22Rv1 (cell line): ENCODE results near the gene GRM1.

Experiments used
- H3K27ac ChIP-seq: fragments of 450-650 bp; 2 replicates; pipeline ENCODE4 v1.5.1; 2017
- ZFX ChIP-seq: fragments of 450-650 bp; IDR thresholded peaks from 2 replicates; pipeline ENCODE4 v1.6.1; 2017; ENCODE audit warnings: antibody characterized with exemption, borderline replicate concordance
- TF ChIP-seq, protein P1 (sequence below): fragments of 450-650 bp; IDR thresholded peaks from 2 replicates; pipeline ENCODE4 v1.5.1; 2017; ENCODE audit warnings: mild to moderate bottlenecking

The GRM1 gene

DNA sequence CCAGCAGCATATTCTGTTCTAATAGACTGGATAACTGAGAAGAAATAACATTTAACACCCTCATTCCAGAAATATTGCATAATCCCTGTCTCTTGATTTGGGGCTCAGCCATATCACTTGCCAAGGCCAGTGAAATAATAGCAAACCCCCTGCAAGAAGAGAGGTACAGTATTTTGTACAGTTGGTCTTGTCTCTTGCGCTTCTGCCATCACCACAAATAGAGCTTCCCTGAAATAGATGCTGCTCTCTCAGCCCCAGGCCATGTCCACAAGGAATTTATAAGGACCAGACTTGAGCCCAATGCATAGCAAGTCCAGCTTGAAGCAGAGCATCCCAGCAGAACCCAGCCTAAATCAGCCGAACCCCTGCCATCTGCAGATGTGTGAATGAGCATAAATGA, 254.0 kb downstream of the GRM1 start:
- TF ChIP-seq, protein P1, sequence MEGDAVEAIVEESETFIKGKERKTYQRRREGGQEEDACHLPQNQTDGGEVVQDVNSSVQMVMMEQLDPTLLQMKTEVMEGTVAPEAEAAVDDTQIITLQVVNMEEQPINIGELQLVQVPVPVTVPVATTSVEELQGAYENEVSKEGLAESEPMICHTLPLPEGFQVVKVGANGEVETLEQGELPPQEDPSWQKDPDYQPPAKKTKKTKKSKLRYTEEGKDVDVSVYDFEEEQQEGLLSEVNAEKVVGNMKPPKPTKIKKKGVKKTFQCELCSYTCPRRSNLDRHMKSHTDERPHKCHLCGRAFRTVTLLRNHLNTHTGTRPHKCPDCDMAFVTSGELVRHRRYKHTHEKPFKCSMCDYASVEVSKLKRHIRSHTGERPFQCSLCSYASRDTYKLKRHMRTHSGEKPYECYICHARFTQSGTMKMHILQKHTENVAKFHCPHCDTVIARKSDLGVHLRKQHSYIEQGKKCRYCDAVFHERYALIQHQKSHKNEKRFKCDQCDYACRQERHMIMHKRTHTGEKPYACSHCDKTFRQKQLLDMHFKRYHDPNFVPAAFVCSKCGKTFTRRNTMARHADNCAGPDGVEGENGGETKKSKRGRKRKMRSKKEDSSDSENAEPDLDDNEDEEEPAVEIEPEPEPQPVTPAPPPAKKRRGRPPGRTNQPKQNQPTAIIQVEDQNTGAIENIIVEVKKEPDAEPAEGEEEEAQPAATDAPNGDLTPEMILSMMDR: no peak
- TF ChIP-seq ZFX: no peak
- no peak overlapping the region for H3K27ac ChIP-seq

DNA sequence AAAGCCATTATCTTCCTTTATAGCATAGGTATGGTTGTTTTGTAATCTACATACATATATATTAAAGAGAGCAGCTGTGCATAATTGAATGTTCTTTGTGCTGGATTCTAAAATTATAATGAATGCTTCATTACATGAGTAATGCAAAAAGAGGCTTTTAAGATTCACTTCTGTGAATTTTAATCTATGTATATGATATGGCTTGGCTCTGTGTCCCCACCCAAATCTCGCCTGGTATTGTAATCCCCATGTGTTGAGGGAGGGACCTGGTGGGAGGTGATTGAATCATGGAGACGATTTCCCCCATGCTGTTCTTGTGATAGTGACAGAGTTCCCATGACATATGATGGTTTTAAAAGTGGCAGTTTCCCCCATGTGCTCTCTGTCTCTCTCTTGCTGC, 255.4 kb downstream of the GRM1 start:
- no peak overlapping the region for H3K27ac ChIP-seq
- TF ChIP-seq, protein P1: no peak
- no peak for TF ChIP-seq ZFX

DNA sequence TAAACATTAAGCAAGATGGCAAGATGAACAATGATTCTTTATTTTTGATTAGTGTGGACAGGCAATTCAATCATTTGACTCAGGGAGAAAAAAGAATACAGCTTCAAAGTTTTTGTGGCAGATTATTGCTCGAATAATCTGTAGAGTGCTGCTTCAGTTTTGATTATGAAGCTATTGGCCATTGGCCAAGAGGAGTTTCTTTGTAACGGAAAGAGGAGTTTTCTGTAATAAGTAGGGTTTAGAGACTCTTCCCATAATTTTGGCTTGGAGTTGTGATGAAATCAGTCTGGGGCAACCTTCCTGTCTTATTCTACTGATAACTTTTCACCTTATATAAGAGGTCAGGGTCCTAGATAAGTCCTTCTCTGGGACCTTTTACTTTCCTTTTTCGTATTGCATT, 258.1 kb downstream of the GRM1 start:
- TF ChIP-seq ZFX: no peak
- TF ChIP-seq, protein P1: no peak
- no peak overlapping the region for H3K27ac ChIP-seq

DNA sequence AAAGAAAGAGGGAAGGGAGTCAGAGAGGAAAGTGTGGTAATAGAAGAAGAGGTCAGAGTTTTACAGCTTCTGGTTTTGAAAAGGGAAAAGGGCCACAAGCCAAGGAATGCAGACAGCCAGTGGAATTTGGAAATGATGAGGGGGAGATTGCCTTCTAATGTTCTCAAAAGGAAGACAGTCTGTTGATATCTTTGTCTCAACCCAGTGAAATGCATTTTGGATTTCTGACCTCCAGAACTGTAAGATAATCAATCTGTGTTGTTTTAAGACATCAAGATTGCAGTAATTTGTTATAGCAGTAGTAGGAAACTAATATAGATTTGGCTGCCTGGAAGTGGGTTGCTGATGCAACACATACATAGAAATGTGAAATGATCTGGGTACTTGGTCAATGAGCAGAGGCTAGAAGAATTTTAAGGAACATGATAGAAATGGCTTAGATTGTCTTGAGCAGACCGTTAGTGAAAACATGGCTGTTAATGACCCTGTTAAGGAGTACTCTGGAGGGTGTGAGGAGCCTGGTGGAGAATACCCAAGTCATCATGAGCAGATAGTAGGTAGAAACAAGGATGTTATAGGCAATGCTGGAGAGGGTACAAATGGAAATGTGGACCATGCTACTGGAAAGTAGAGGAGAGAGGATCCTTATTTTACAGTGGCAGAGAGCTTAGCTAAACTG, 259.0 kb downstream of the GRM1 start:
- no peak for TF ChIP-seq ZFX
- TF ChIP-seq, protein P1: no peak
- no peak overlapping the region for H3K27ac ChIP-seq

DNA sequence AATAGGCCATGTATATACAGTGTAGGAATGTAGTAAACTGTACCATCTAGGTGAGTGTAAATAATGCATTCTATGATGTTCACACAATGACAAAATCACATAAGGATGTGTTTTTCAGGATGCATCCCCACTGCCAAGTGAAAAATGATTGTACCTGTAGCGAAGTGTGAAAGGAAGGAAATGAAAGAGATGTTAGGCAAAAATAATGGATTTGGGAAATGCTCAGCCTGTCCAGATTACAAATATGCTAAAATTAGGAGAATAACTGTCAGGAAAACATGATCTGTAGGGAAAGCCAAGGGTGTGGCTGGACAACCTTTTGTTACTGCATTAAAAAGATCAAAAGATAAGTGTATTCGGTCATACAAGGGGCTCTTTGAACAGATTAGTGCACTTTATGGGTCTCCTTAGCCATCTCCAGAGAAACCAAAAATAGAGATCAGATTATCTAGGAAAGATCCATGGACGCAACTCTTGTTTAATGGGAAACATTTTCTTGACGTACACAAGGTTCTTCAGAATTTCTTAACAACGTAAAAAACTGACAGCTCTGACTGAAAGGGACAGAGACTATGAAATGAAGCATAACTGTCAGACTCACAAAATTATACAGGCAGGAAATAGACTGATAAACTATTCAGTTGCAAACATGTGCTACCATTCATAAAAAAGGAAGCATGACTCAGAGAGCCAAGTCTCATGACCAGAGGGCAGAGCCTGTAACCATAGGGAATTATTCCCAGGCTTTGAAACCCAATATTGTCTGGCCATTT, 261.1 kb downstream of the GRM1 start:
- TF ChIP-seq, protein P1: no peak
- H3K27ac ChIP-seq: no peak overlapping the region

DNA sequence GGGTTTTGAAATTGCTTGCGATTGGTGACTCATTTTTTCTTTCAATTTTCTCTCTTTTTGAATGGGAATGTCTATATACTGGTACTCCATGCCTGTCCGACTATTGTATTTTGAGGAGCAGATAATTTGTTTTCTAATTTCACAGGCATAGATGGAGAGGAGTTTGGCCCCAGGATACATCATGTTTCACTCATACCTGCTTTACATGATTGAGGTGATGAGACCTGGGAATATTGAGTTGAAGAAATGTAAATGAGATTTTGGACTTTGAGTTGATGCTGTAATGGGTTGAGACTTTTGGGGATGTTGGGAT, 261.7 kb downstream of the GRM1 start:
- TF ChIP-seq, protein P1: no peak
- TF ChIP-seq ZFX: no peak
- no peak overlapping the region for H3K27ac ChIP-seq

DNA sequence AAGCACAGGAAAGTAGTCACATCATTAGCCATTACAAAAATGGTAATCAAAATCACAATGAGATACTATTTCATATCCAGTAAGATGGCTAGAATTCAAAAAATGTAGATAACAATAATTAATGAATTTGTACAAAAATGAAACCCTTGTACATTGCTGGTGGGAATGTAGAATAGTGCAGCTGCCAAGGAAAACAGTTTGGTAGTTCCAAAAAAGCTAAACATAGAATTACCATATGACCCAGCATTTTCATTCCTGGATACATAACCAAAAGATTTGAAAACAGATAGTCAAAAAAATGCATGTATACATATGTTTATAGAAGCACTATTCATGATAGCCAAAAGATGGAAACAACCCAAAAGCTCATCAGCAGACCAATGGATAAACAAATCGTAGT, 263.6 kb downstream of the GRM1 start:
- TF ChIP-seq, protein P1: no peak
- no peak for TF ChIP-seq ZFX
- no peak overlapping the region for H3K27ac ChIP-seq
